GM12878 (cell line): Measurements from ENCODE around the gene PPP4R4. TPM values are rescaled to one million over a fixed set of nuclear protein-coding genes. Genes with fewer than 3 reads are reported as not detected.

Source experiments
- ATAC-seq: fragments of 200-7000 bp; cut with Tn5 transposase; 3 replicates; pipeline ENCODE4 v1.9.1; 2020; ENCODE audit warnings: mild to moderate bottlenecking, moderate library complexity
- BruUV-seq: library from RNA; stranded (reverse); fragments of 400-500 nt; replicated peaks from 2 replicates; lab custom pipeline; 2021; lab: Mats Ljungman, UMichigan
- CTCF ChIA-PET: fragments of 300-600 bp; sonication (Branson Sonifier 250); formaldehyde crosslinking; extraction: SDS; loops from one replicate; lab custom pipeline; 2021; ENCODE audit warnings: inconsistent platforms; lab: Yijun Ruan, JAX
- POLR2A ChIA-PET: fragments of 350-600 bp; formaldehyde crosslinking; extraction: SDS; loops from one replicate; lab custom pipeline; 2021; ENCODE audit warnings: inconsistent platforms; lab: Charles Lee
- RAD21 ChIA-PET: fragments of 300-600 bp; sonication (Branson Sonifier 250); formaldehyde crosslinking; loops from one replicate; lab custom pipeline; 2023; ENCODE audit warnings: antibody characterized with exemption; ENCODE audit not compliant: unreplicated experiment; lab: Charles Lee
- SMC1A ChIA-PET: fragments of 300-600 bp; sonication (Branson Sonifier 250); formaldehyde crosslinking; loops from one replicate; lab custom pipeline; 2023; ENCODE audit not compliant: unreplicated experiment, uncharacterized antibody; lab: Charles Lee
- DNase-seq: peaks from one replicate; pipeline ENCODE4 v3.0.0-alpha.2; 2011; ENCODE audit warnings: low read depth, low spot score
- FAIRE-seq: peaks from 3 replicates; lab custom pipeline; 2011; peaks lifted over from hg19 to GRCh38; lab: Jason Lieb, UNC
- H2AFZ ChIP-seq: 2 replicates; pipeline ENCODE4 v1.6.0; 2011; ENCODE audit warnings: low read depth, low read length, control low read depth; ENCODE audit not compliant: control insufficient read depth
- H3K27ac ChIP-seq: 2 replicates; pipeline ENCODE4 v1.5.1; 2011; ENCODE audit warnings: control low read depth; ENCODE audit not compliant: control insufficient read depth, insufficient read depth
- H3K27me3 ChIP-seq, 2 experiments: replicated peaks in 1 of 2; 2 replicates each; pipeline versions ENCODE4 v1.6.0 to v1.6.1; 2011; ENCODE audit warnings: low read length in 1 of 2; ENCODE audit not compliant: control insufficient read depth in 2 of 2, insufficient read depth in 2 of 2
- H3K36me3 ChIP-seq, 2 experiments: 2 replicates each; pipeline ENCODE4 v1.5.1; 2011; ENCODE audit warnings: low read length in 1 of 2; ENCODE audit not compliant: control insufficient read depth in 2 of 2, insufficient read depth in 2 of 2
- H3K4me1 ChIP-seq: 2 replicates; pipeline ENCODE4 v1.6.1; 2011; ENCODE audit warnings: mild to moderate bottlenecking, low read length, moderate library complexity, mixed read lengths; ENCODE audit not compliant: control insufficient read depth, insufficient read depth
- H3K4me2 ChIP-seq: 2 replicates; pipeline ENCODE4 v1.6.0; 2011; ENCODE audit warnings: control low read depth; ENCODE audit not compliant: control insufficient read depth, insufficient read depth
- H3K4me3 ChIP-seq: fragments of 200-600 bp; sonication (generic); 2 replicates; pipeline ENCODE4 v1.5.1; 2016
- H3K79me2 ChIP-seq: 2 replicates; pipeline ENCODE4 v1.6.0; 2011; ENCODE audit warnings: low read length; ENCODE audit not compliant: control insufficient read depth, insufficient read depth
- H3K9ac ChIP-seq: 2 replicates; pipeline ENCODE4 v1.8.0; 2011; ENCODE audit warnings: low read length, control low read depth, mixed read lengths; ENCODE audit not compliant: control insufficient read depth, insufficient read depth
- H3K9me3 ChIP-seq: replicated peaks from 3 replicates; pipeline ENCODE4 v1.5.1; 2011; ENCODE audit warnings: mild to moderate bottlenecking, low read length; ENCODE audit not compliant: control insufficient read depth, insufficient read depth
- H4K20me1 ChIP-seq: 2 replicates; pipeline ENCODE4 v1.6.0; 2011; ENCODE audit not compliant: control insufficient read depth, insufficient read depth
- CBFB ChIP-seq: IDR thresholded peaks from 2 replicates; pipeline ENCODE4 v1.6.1; 2016; ENCODE audit warnings: antibody characterized with exemption, low read depth
- CEBPB ChIP-seq, 2 experiments: fragments of 150-350 bp in 1 of 2; IDR thresholded peaks; 2 replicates each; pipeline ENCODE4 v1.6.1; 2012 to 2014; ENCODE audit warnings: low read depth in 2 of 2, low read length in 2 of 2, borderline replicate concordance in 1 of 2, inconsistent platforms in 1 of 2
- FOXM1 ChIP-seq: IDR thresholded peaks from 2 replicates; pipeline ENCODE4 v1.6.1; 2012; ENCODE audit warnings: low read depth, mild to moderate bottlenecking, inconsistent platforms, low read length, moderate library complexity
- MEF2B ChIP-seq: fragments of 450-650 bp; IDR thresholded peaks from 2 replicates; pipeline ENCODE4 v1.6.1; 2018; ENCODE audit warnings: mild to moderate bottlenecking, moderate library complexity; ENCODE audit not compliant: partially characterized antibody, poor library complexity, severe bottlenecking
- PRDM15 ChIP-seq: fragments of 450-650 bp; formaldehyde crosslinking; IDR thresholded peaks from 2 replicates; pipeline ENCODE4 v1.4.0; 2020; ENCODE audit warnings: mild to moderate bottlenecking, moderate library complexity
- RAD51 ChIP-seq: fragments of 450-650 bp; IDR thresholded peaks from 2 replicates; pipeline ENCODE4 v1.6.1; 2016; ENCODE audit warnings: moderate library complexity, mild to moderate bottlenecking, inconsistent platforms
- RCOR1 ChIP-seq: conservative IDR thresholded peaks from 2 replicates; pipeline ENCODE4 v1.6.1; 2012; ENCODE audit warnings: low read depth, low read length, improper control_type of control experiment
- RELA ChIP-seq: fragments of 450-650 bp; IDR thresholded peaks from 2 replicates; pipeline ENCODE4 v1.8.0; 2014; ENCODE audit warnings: borderline replicate concordance; ENCODE audit not compliant: partially characterized antibody
- SMC3 ChIP-seq: IDR thresholded peaks from 2 replicates; pipeline ENCODE4 v1.6.1; 2011; ENCODE audit warnings: low read length, improper control_type of control experiment, borderline replicate concordance
- TCF3 ChIP-seq: IDR thresholded peaks from 2 replicates; pipeline ENCODE4 v1.6.1; 2012; ENCODE audit warnings: low read depth, mild to moderate bottlenecking, low read length, borderline replicate concordance; ENCODE audit not compliant: insufficient read depth
- WGBS: methylation state at CpG from one replicate; pipeline ENCODE4 v1.1.6; 2016; ENCODE audit warnings: low lambda C conversion rate; ENCODE audit not compliant: insufficient replicate concordance, insufficient coverage; ENCODE audit errors: missing lambda C conversion rate; 5-methylcytosine and 5-hydroxymethylcytosine counted together
- in situ Hi-C: fragments of 300-500 bp; cut with MboI; formaldehyde crosslinking; loops from 9 replicates; pipeline ENCODE4 v1.14.3; 2018; ENCODE audit warnings: mixed read lengths
- intact Hi-C: fragments of 100-400 bp; cut with micrococcal nuclease; formaldehyde crosslinking; loops from one replicate; pipeline ENCODE4 v1.14.2; 2022; ENCODE audit not compliant: unreplicated experiment
- polyA plus RNA-seq, 11 experiments: library from polyadenylated mRNA; depleted of rRNA in 4 of 11; unstranded in 6 of 11; stranded (reverse) in 5 of 11; fragments of >200 nt; fragmentation: Nextera tagmentation in 4 of 11; fragmentation: Illumina TruSeq in 1 of 11; extraction: Ambion mirVana in 4 of 11; extraction: Trizol in 1 of 11; gene quantifications; 1 replicate in 1 of 11; 2 replicates in 10 of 11; pipeline versions ENCODE4 v1.2.1 to v1.2.3, GENCODE V29; 2011 to 2016; ENCODE audit warnings: inconsistent platforms in 2 of 11, missing spikeins in 2 of 11, low read depth in 1 of 11
- total RNA-seq, 4 experiments: library from RNA; depleted of rRNA in 3 of 4; stranded (reverse); fragments of >200 nt in 3 of 4; fragmentation: Illumina TruSeq in 1 of 4; extraction: Trizol in 1 of 4; gene quantifications; 2 replicates each; pipeline versions ENCODE4 v1.2.1 to v1.2.3, GENCODE V29; 2013 to 2021
- TF ChIP-seq, protein P1 (sequence below), 3 experiments: IDR thresholded peaks in 2 of 3; conservative IDR thresholded peaks in 1 of 3; 2 replicates each; pipeline ENCODE4 v1.5.1; 2011; ENCODE audit warnings: low read depth in 3 of 3, low read length in 3 of 3, mild to moderate bottlenecking in 3 of 3, control low read depth in 2 of 3, moderate library complexity in 2 of 3, inconsistent platforms in 1 of 3, mixed read lengths in 1 of 3; ENCODE audit not compliant: control insufficient read depth in 2 of 3, insufficient read depth in 1 of 3; ENCODE audit errors: extremely low read depth in 1 of 3

PPP4R4 gene
- total and polyA plus RNA-seq, 10 of the 15 experiments (the other 5 are each of a cell fraction or from before 2014, with no cell fraction given), result 0.01 to 0.13 (median 0.08) TPM; not detected in 4

- TF ChIP-seq RELA (no peak), MEF2B (no peak), CEBPB (IDR thresholded peaks at IDR 0.05; ENCODE audit: borderline replicate concordance in 1 of 2, low read depth in 2 of 2, low read length in 2 of 2) (no peak), FOXM1 (no peak), CBFB (no peak)
Observed at GRCh38 chr14:94298130-94298529, 124.0 kb downstream of the PPP4R4 start (continued).

DNA sequence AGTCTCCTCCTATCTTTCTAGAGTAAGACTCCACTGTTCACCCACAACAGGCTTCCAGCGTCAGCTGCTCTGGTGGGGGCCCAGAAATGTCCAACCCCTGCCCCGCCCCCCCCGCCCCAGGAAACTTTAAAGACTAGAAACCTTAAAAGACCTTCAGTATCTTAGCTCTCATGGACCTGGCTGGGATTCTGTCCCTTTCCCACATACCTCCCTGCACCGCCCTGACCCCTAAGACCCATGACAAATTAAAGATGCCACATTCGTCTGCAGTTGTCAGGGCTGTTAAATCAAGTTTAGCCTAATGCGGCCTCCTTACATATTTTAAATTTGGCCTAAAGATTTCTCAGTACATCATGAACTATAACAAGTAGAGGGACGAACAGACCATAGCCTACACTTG lies 129.0 kb downstream of the PPP4R4 start:
- no peak overlapping the region for H2AFZ ChIP-seq
- ChIA-PET RAD21 (no interaction called here), SMC1A (no interaction called here), POLR2A (no interaction called here), CTCF (no interaction called here)
- ATAC-seq (no peak), DNase-seq (no peak), FAIRE-seq (no peak)
- no peak overlapping the region for H3K4me3 ChIP-seq
- no peak overlapping the region for H3K9ac ChIP-seq
- H3K4me2 ChIP-seq, result no peak overlapping the region
- intact Hi-C loops, result no loop called here
- WGBS, result 61% methylated on average over 5 of the region's 7 CpGs
- no peak overlapping the region for H3K27ac ChIP-seq
- H3K36me3 ChIP-seq, result no peaks in the 10 kb centered on the region
- no peaks in the 10 kb centered on the region for H3K79me2 ChIP-seq
- no peaks in the 10 kb centered on the region; the same call in 1 of the 2 replicates for H4K20me1 ChIP-seq
- H3K4me1 ChIP-seq, result no peaks in the 10 kb centered on the region
- no TSS peak for BruUV-seq
- TF ChIP-seq, protein P1, sequence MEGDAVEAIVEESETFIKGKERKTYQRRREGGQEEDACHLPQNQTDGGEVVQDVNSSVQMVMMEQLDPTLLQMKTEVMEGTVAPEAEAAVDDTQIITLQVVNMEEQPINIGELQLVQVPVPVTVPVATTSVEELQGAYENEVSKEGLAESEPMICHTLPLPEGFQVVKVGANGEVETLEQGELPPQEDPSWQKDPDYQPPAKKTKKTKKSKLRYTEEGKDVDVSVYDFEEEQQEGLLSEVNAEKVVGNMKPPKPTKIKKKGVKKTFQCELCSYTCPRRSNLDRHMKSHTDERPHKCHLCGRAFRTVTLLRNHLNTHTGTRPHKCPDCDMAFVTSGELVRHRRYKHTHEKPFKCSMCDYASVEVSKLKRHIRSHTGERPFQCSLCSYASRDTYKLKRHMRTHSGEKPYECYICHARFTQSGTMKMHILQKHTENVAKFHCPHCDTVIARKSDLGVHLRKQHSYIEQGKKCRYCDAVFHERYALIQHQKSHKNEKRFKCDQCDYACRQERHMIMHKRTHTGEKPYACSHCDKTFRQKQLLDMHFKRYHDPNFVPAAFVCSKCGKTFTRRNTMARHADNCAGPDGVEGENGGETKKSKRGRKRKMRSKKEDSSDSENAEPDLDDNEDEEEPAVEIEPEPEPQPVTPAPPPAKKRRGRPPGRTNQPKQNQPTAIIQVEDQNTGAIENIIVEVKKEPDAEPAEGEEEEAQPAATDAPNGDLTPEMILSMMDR (IDR thresholded peaks at IDR 0.05 in 2 of 3, conservative IDR thresholded peaks at IDR 0.05 in 1 of 3; ENCODE audit: control insufficient read depth in 2 of 3, extremely low read depth in 1 of 3, insufficient read depth in 1 of 3, low read depth in 3 of 3, low read length in 3 of 3), result no peak
- TF ChIP-seq RAD51 (no peak), PRDM15 (CRISPR knock-in tag) (no peak), SMC3 (no peak), TCF3 (no peak), RCOR1 (no peak)
- no peaks in the 10 kb centered on the region; the same call in 2 of the 3 replicates for H3K9me3 ChIP-seq
- in situ Hi-C loops, result no loop called here
- no peaks in the 10 kb centered on the region for H3K27me3 ChIP-seq
